H1 (cell line): ENCODE results near the gene RPS25. TPM values are rescaled to one million over a fixed set of nuclear protein-coding genes. Genes with fewer than 3 reads are reported as not detected.

Source experiments
- CTCF ChIA-PET: fragments of 300-600 bp; sonication (Branson Sonifier 250); formaldehyde crosslinking; loops from one replicate; lab custom pipeline; 2021; ENCODE audit not compliant: partially characterized antibody; lab: Charles Lee
- POLR2A ChIA-PET: fragments of 300-600 bp; sonication (Branson Sonifier 250); formaldehyde crosslinking; loops from one replicate; lab custom pipeline; 2021; ENCODE audit warnings: inconsistent platforms; ENCODE audit not compliant: partially characterized antibody; lab: Charles Lee
- DNase-seq, 2 experiments: peaks; one replicate each; pipeline versions ENCODE4 v3.0.0 to v3.0.0-alpha.2; 2010 to 2022; ENCODE audit warnings: low spot score in 2 of 2, low read depth in 1 of 2, mixed read lengths in 1 of 2
- FAIRE-seq: peaks from 2 replicates; lab custom pipeline; 2011; peaks lifted over from hg19 to GRCh38; lab: Jason Lieb, UNC
- H2AFZ ChIP-seq: 2 replicates; pipeline ENCODE4 v1.8.1; 2012; ENCODE audit warnings: low read length, inconsistent platforms
- H2AK5ac ChIP-seq: 2 replicates; pipeline ENCODE4 v1.6.1; 2013; ENCODE audit warnings: low read depth, low read length
- H2BK120ac ChIP-seq: replicated peaks from 2 replicates; pipeline ENCODE3; 2013; ENCODE audit warnings: low read depth, low read length, inconsistent platforms
- H2BK12ac ChIP-seq: 2 replicates; pipeline ENCODE4 v1.6.1; 2013; ENCODE audit warnings: low read depth, low read length
- H2BK15ac ChIP-seq: 2 replicates; pipeline ENCODE4 v1.6.1; 2013; ENCODE audit warnings: low read length
- H2BK20ac ChIP-seq: 2 replicates; pipeline ENCODE4 v1.6.1; 2013; ENCODE audit warnings: low read length
- H2BK5ac ChIP-seq: 2 replicates; pipeline ENCODE4 v1.6.1; 2013; ENCODE audit warnings: low read depth, low read length
- H3K14ac ChIP-seq: 2 replicates; pipeline ENCODE4 v1.6.1; 2013; ENCODE audit warnings: inconsistent platforms; ENCODE audit not compliant: insufficient read length
- H3K18ac ChIP-seq: 2 replicates; pipeline ENCODE4 v1.6.1; 2013; ENCODE audit warnings: low read length; ENCODE audit errors: extremely low read depth
- H3K23ac ChIP-seq: 2 replicates; pipeline ENCODE4 v1.6.1; 2013; ENCODE audit warnings: inconsistent platforms; ENCODE audit not compliant: insufficient read length
- H3K23me2 ChIP-seq: 2 replicates; pipeline ENCODE4 v1.6.1; 2013; ENCODE audit warnings: low read depth, low read length
- H3K27ac ChIP-seq: 2 replicates; pipeline ENCODE4 v1.6.1; 2011; ENCODE audit warnings: low read depth, low read length, inconsistent platforms
- H3K27me3 ChIP-seq, 4 experiments: replicated peaks in 1 of 4; 1 replicate in 1 of 4; 2 replicates in 3 of 4; pipeline versions ENCODE4 v1.6.1 to v1.8.1; 2011 to 2013; ENCODE audit warnings: low read length in 3 of 4, mild to moderate bottlenecking in 3 of 4, inconsistent platforms in 2 of 4, mixed read lengths in 2 of 4, moderate library complexity in 1 of 4; ENCODE audit not compliant: control insufficient read depth in 3 of 4, insufficient read depth in 3 of 4; ENCODE audit errors: extremely low read depth in 1 of 4
- H3K36me3 ChIP-seq, 4 experiments: 2 replicates each; pipeline versions ENCODE4 v1.6.1 to v1.8.1; 2011 to 2013; ENCODE audit warnings: mild to moderate bottlenecking in 4 of 4, low read length in 3 of 4, moderate library complexity in 2 of 4, control low read depth in 1 of 4, inconsistent platforms in 1 of 4; ENCODE audit not compliant: insufficient read depth in 4 of 4, control insufficient read depth in 2 of 4
- H3K4ac ChIP-seq: replicated peaks from 2 replicates; pipeline ENCODE3; 2013; ENCODE audit warnings: low read length, low read depth, mixed read lengths, inconsistent platforms; ENCODE audit not compliant: insufficient read length
- H3K4me1 ChIP-seq, 4 experiments: replicated peaks in 1 of 4; 1 replicate in 1 of 4; 2 replicates in 3 of 4; pipeline versions ENCODE4 v1.6.1 to v1.8.1; 2011 to 2013; ENCODE audit warnings: low read length in 3 of 4, inconsistent platforms in 2 of 4, mixed read lengths in 1 of 4; ENCODE audit not compliant: insufficient read depth in 4 of 4, control insufficient read depth in 3 of 4
- H3K4me2 ChIP-seq, 2 experiments: 2 replicates each; pipeline versions ENCODE4 v1.6.1 to v1.8.1; 2011 to 2013; ENCODE audit warnings: low read depth in 2 of 2, low read length in 2 of 2, control low read depth in 1 of 2, inconsistent platforms in 1 of 2, mild to moderate bottlenecking in 1 of 2; ENCODE audit not compliant: insufficient read depth in 1 of 2
- H3K4me3 ChIP-seq, 4 experiments: fragments of 200-600, 300-600 bp in 1 of 4; sonication (generic), shearing (Covaris generic), sonication (Bioruptor Twin) in 1 of 4; 2 replicates each; pipeline versions ENCODE4 v1.5.1 to v1.8.1; 2011 to 2016; ENCODE audit warnings: low read length in 4 of 4, low read depth in 3 of 4, control low read depth in 2 of 4, inconsistent platforms in 2 of 4, mild to moderate bottlenecking in 2 of 4, mixed read lengths in 1 of 4, moderate library complexity in 1 of 4; ENCODE audit not compliant: insufficient read depth in 2 of 4; ENCODE audit errors: extremely low read depth in 1 of 4
- H3K56ac ChIP-seq: replicated peaks from 2 replicates; pipeline ENCODE3; 2013; ENCODE audit warnings: low read depth, mild to moderate bottlenecking, mixed read lengths, low read length, inconsistent platforms; ENCODE audit not compliant: insufficient read length
- H3K79me1 ChIP-seq: 2 replicates; pipeline ENCODE4 v1.6.1; 2013; ENCODE audit warnings: low read depth, low read length, control low read depth
- H3K79me2 ChIP-seq, 2 experiments: 2 replicates each; pipeline versions ENCODE4 v1.6.1 to v1.8.1; 2012 to 2013; ENCODE audit warnings: low read length in 2 of 2, mild to moderate bottlenecking in 2 of 2, inconsistent platforms in 1 of 2; ENCODE audit not compliant: insufficient read depth in 2 of 2, control insufficient read depth in 1 of 2
- H3K9ac ChIP-seq, 4 experiments: replicated peaks in 1 of 4; 1 replicate in 1 of 4; 2 replicates in 3 of 4; pipeline versions ENCODE4 v1.6.1 to v1.8.1; 2011 to 2013; ENCODE audit warnings: low read depth in 3 of 4, low read length in 3 of 4, control low read depth in 2 of 4, mild to moderate bottlenecking in 2 of 4, moderate library complexity in 2 of 4, inconsistent platforms in 1 of 4; ENCODE audit errors: extremely low read depth in 1 of 4
- H3K9me3 ChIP-seq, 2 experiments: 2 replicates each; pipeline versions ENCODE4 v1.6.1 to v1.8.1; 2012 to 2013; ENCODE audit warnings: mild to moderate bottlenecking in 2 of 2, moderate library complexity in 2 of 2, control low read depth in 1 of 2, inconsistent platforms in 1 of 2, low read depth in 1 of 2, low read length in 1 of 2, mixed read lengths in 1 of 2; ENCODE audit not compliant: insufficient read depth in 2 of 2
- H4K20me1 ChIP-seq, 2 experiments: replicated peaks in 1 of 2; 2 replicates each; pipeline versions ENCODE3 to v1.8.1; 2011 to 2013; ENCODE audit warnings: inconsistent platforms in 2 of 2, low read length in 2 of 2, mild to moderate bottlenecking in 1 of 2; ENCODE audit not compliant: insufficient read depth in 2 of 2, control insufficient read depth in 1 of 2
- H4K5ac ChIP-seq: 2 replicates; pipeline ENCODE4 v1.6.1; 2013; ENCODE audit warnings: low read length, low read depth, mixed read lengths, inconsistent platforms; ENCODE audit not compliant: insufficient read length
- H4K8ac ChIP-seq: 2 replicates; pipeline ENCODE4 v1.8.0; 2013; ENCODE audit warnings: mild to moderate bottlenecking, moderate library complexity, low read length, inconsistent platforms; ENCODE audit not compliant: insufficient read depth; ENCODE audit errors: extremely low read depth
- H4K91ac ChIP-seq: replicated peaks from 2 replicates; pipeline ENCODE3; 2013; ENCODE audit warnings: low read length, mixed read lengths, inconsistent platforms; ENCODE audit not compliant: insufficient read length
- ASH2L ChIP-seq: fragments of 200-600, 300-600 bp; sonication (generic); IDR thresholded peaks from one replicate; pipeline ENCODE4 v1.7.1; 2017; ENCODE audit warnings: low read length
- BACH1 ChIP-seq: IDR thresholded peaks from 2 replicates; pipeline ENCODE4 v1.6.1; 2012; ENCODE audit warnings: low read length, improper control_type of control experiment
- CBX8 ChIP-seq: fragments of 300-800, 300-1000 bp; sonication (generic); IDR thresholded peaks from 2 replicates; pipeline ENCODE4 v1.7.1; 2016; ENCODE audit warnings: low read depth, low read length, borderline replicate concordance
- CHD1 ChIP-seq: IDR thresholded peaks from 2 replicates; pipeline ENCODE4 v1.6.1; 2012; ENCODE audit warnings: low read depth, low read length, improper control_type of control experiment
- EP300 ChIP-seq, 2 experiments: IDR thresholded peaks; 1 replicate in 1 of 2; 2 replicates in 1 of 2; pipeline ENCODE4 v1.6.1; 2011 to 2012; ENCODE audit warnings: low read depth in 2 of 2, low read length in 2 of 2, mild to moderate bottlenecking in 2 of 2, borderline replicate concordance in 1 of 2, inconsistent platforms in 1 of 2, moderate library complexity in 1 of 2
- GABPA ChIP-seq: IDR thresholded peaks from 2 replicates; pipeline ENCODE4 v1.6.1; 2011; ENCODE audit warnings: mild to moderate bottlenecking, low read length, moderate library complexity, borderline replicate concordance; ENCODE audit not compliant: insufficient read depth
- HDAC6 ChIP-seq: IDR thresholded peaks from one replicate; pipeline ENCODE4 v1.7.1; 2012; ENCODE audit warnings: low read depth, mild to moderate bottlenecking, inconsistent platforms, low read length, moderate library complexity
- KDM5A ChIP-seq: fragments of 200-600 bp; IDR thresholded peaks from 2 replicates; pipeline ENCODE4 v1.7.1; 2012; ENCODE audit warnings: mild to moderate bottlenecking, low read length, inconsistent platforms, mixed read lengths
- MAFK ChIP-seq: IDR thresholded peaks from 2 replicates; pipeline ENCODE4 v1.6.1; 2012; ENCODE audit warnings: low read depth, mild to moderate bottlenecking, improper control_type of control experiment, low read length
- RNF2 ChIP-seq: fragments of 200-900, 300-1000 bp; sonication (generic); IDR thresholded peaks from 2 replicates; pipeline ENCODE4 v1.7.1; 2016; ENCODE audit warnings: borderline replicate concordance, low read depth, mild to moderate bottlenecking, antibody characterized with exemption, low read length; ENCODE audit not compliant: poor library complexity, severe bottlenecking; ENCODE audit errors: missing control alignments
- SIN3A ChIP-seq, 2 experiments: IDR thresholded peaks in 1 of 2; conservative IDR thresholded peaks in 1 of 2; 2 replicates each; pipeline ENCODE4 v1.6.1; 2011 to 2012; ENCODE audit warnings: low read length in 2 of 2, improper control_type of control experiment in 1 of 2, low read depth in 1 of 2, mild to moderate bottlenecking in 1 of 2
- SP2 ChIP-seq: IDR thresholded peaks from 2 replicates; pipeline ENCODE4 v1.6.1; 2012; ENCODE audit warnings: mild to moderate bottlenecking, low read length, inconsistent platforms
- WGBS, 2 experiments: shearing (Covaris generic) in 1 of 2; methylation state at CpG; one replicate each; pipeline versions ENCODE4 v1.1.6 to v1.1.7; 2013 to 2015; ENCODE audit warnings: low lambda C conversion rate in 2 of 2, mixed read lengths in 2 of 2, inconsistent platforms in 1 of 2, low coverage in 1 of 2, missing lambda C conversion rate in 1 of 2; ENCODE audit not compliant: insufficient replicate concordance in 2 of 2, insufficient coverage in 1 of 2, insufficient read length in 1 of 2; ENCODE audit errors: extremely low coverage in 1 of 2, missing lambda C conversion rate in 1 of 2; 5-methylcytosine and 5-hydroxymethylcytosine counted together
- polyA plus RNA-seq, 7 experiments: library from polyadenylated mRNA; depleted of rRNA in 3 of 7; stranded (reverse) in 5 of 7; unstranded in 2 of 7; fragments of >200 nt in 5 of 7; fragments of 200-250 nt in 2 of 7; gene quantifications; 1 replicate in 5 of 7; 2 replicates in 1 of 7; 4 replicates in 1 of 7; pipeline versions ENCODE4 v1.2.1 to v1.2.3, GENCODE V29; 2011 to 2013; ENCODE audit warnings: missing spikeins in 2 of 7, mixed read lengths in 2 of 7
- total RNA-seq: library from RNA; stranded (reverse); fragmentation: NEBNext Ultra II Directional; extraction: Animal tissue kit (Norgen Biotek cat#: 25700); gene quantifications from 2 replicates; pipeline ENCODE4 v1.2.1, GENCODE V29; 2021

RPS25 gene
- total and polyA plus RNA-seq, 2 of the 8 experiments (the other 6 are each of a cell fraction or from before 2014, with no cell fraction given): 1,525 to 1,643 TPM

DNA sequence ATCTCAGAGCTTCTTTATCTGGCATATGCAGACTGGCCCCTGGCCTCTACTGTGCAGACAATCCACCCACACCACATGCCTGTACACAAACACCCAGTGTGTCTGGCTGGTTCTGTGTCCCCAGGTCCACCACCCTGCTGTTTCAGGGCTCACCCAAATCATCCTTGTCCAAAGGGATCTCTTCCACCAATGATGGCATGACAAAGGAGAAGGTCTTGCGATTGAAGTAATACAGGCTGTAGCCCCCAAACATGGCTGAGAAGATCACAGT is 10.9 kb upstream of the RPS25 start:
- peak overlapping the region; percentile 81 to 82 for H3K4me2 ChIP-seq
- H3K79me2 ChIP-seq: peaks cover 0 to 19% of the 10 kb centered on the region in 2 experiments; a peak in 1 of 4 replicates
- H2BK20ac ChIP-seq: no peak overlapping the region
- no peaks in the 10 kb centered on the region for H3K9me3 ChIP-seq
- H2AFZ ChIP-seq: no peak overlapping the region
- no peak overlapping the region for H3K56ac ChIP-seq
- H3K18ac ChIP-seq: no peak overlapping the region
- H2BK120ac ChIP-seq: no peak overlapping the region
- H3K9ac ChIP-seq: peak overlapping the region in 3 of 4 experiments; percentile 17 to 91 (median 20); a peak in 4 of 7 replicates
- 90% methylated on average over 1 of the region's 1 CpG; no CpG with 5 or more reads in 1 of the 2 experiments for WGBS, 2 experiments
- H4K20me1 ChIP-seq: peaks cover 3 to 16% of the 10 kb centered on the region in 2 experiments
- peaks cover 15% of the 10 kb centered on the region for H3K79me1 ChIP-seq
- peaks cover 6 to 13% (median 10%) of the 10 kb centered on the region in 4 experiments for H3K4me1 ChIP-seq
- DNase-seq: no peak
- no peaks in the 10 kb centered on the region for H3K27me3 ChIP-seq
- H4K91ac ChIP-seq: peak overlapping the region; percentile 30
- H3K4ac ChIP-seq: no peak overlapping the region
- ChIA-PET CTCF (interaction anchor here (1.5 to 3.1 kb wide), 3 partner anchors 10 to 101 kb away, joined by 4 to 12 read pairs (median 4); partner anchors contain the start of genes RPS25 and TRAPPC4), POLR2A (interaction anchor here (0.9 to 9.7 kb wide), 5 partner anchors 16 to 31 kb away, joined by 3 to 224 read pairs (median 5); partner anchors contain the start of genes HYOU1, RPS25 and TRAPPC4)
- peaks cover 7 to 45% (median 24%) of the 10 kb centered on the region in 4 experiments for H3K36me3 ChIP-seq
- no peak for FAIRE-seq
- 0 out of 2 replicates have a peak overlapping the region, but pooled peaks have one; percentile 32 for H2BK15ac ChIP-seq
- H3K23ac ChIP-seq: no peak overlapping the region
- H2AK5ac ChIP-seq: no peak overlapping the region
- peaks cover 7% of the 10 kb centered on the region; the same call in 1 of the 2 replicates for H3K23me2 ChIP-seq
- no peak overlapping the region for H2BK5ac ChIP-seq
- H3K14ac ChIP-seq: no peak overlapping the region
- 0 out of 2 replicates have a peak overlapping the region, but pooled peaks have one; percentile 10 for H2BK12ac ChIP-seq
- H4K8ac ChIP-seq: no peak overlapping the region
- H4K5ac ChIP-seq: no peak overlapping the region
- H3K27ac ChIP-seq: no peak overlapping the region
- H3K4me3 ChIP-seq: peak overlapping the region; percentile 64 to 84 (median 74); a peak in 5 of 8 replicates
- TF ChIP-seq GABPA (no peak), SIN3A (conservative IDR thresholded peaks at IDR 0.05 in 1 of 2, IDR thresholded peaks at IDR 0.05 in 1 of 2; ENCODE audit: low read depth in 1 of 2, low read length in 2 of 2) (no peak), EP300 (IDR thresholded peaks at IDR 0.05; ENCODE audit: borderline replicate concordance in 1 of 2, low read depth in 2 of 2, low read length in 2 of 2) (no peak), KDM5A (no peak), SP2 (no peak), ASH2L (no peak), BACH1 (no peak), RNF2 (no peak), CHD1 (no peak), CBX8 (no peak), HDAC6 (no peak), MAFK (no peak)
